Measurements from ENCODE around the gene BTAF1. TPM values are rescaled to one million over a fixed set of nuclear protein-coding genes. Genes with fewer than 3 reads are reported as not detected.
A peak's percentile ranks its signal among the peaks of the same experiment; 100 is the strongest.

BTAF1 gene
- total and polyA plus RNA-seq, 3 experiments from 2014 or later, result 8.0 to 51.0 (median 48.5) TPM

DNA sequence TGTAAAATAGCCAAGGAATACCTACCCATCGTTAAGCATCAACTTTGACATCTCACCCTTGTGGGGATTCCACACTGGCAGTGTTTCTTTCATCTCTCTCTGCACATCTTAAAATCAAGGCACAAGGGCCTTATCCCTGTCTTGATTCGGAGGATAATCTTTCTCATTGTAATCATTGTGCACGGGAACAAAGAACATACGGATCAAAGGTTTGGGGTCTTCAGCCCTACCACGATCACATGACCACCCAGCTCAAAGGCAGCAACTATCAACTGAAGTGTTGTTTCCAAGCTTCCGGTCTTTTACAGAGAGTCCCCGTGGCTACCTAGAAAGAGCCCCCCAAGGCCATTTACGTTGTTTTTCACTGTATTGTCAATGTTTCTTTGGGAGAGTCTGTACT is 26.1 kb upstream of the BTAF1 start:
- DNase-seq, result no peak

DNA sequence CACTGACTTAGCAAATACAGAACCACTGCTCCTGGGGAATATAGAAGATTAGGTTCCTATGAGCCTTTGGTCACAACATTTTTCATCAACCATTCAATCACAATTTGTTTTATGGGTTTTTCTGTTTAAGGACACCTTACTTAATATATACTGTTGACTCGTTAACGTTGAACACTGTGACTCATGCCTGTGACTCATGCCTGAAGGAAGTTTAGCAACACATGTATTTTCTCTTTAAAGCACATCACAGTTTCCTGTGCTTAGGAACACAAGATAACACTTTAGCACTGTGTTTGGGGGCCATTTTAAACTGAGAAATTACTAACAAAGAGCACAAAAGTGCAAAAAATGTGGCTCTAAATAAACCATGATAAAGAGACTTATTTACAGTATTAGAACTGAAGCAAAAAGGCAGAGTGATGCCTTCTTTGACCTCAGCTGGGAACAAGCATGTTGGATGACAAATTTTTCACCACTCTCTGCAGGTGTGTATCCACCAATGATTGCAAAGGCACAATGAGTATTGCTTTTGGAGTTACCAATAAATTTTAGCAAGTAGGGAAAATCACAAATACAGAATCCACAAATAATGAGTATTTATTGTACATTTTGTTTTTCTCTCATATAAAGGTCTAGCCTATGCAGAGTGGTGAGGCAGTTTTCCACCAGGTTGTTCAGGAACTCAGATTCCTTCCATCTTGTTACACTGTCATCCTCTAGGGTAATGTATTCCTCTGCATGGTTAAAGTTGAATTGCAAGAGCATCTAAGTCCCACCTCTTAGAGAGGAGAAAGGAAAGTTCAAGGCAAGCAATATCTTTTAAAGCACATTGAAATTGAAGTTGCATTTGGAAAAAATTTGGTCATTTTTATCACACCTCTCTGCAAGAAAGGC is 21.5 kb upstream of the BTAF1 start:
- Mint-ChIP-seq H3K27me3 (peaks cover 1 to 10% of the 10 kb centered on the region in 2 donors), H3K27ac (peak overlapping the region in 7 of 8 donors; percentile 24 to 89 (median 67)), H3K4me1 (peaks cover 20 to 30% (median 29%) of the 10 kb centered on the region in 3 donors), H3K36me3 (peaks cover 3 to 7% (median 4%) of the 10 kb centered on the region in 3 donors), H3K9me3 (no peaks in the 10 kb centered on the region), H3K4me3 (peak overlapping the region in 5 of 7 donors; percentile 4 to 42 (median 21))
- H3K36me3 ChIP-seq (ENCODE audit: insufficient read depth, low read length), result no peaks in the 10 kb centered on the region
- peaks cover 15% of the 10 kb centered on the region for H3K4me1 ChIP-seq (ENCODE audit: insufficient read depth, low read length)
- H3K9me3 ChIP-seq (ENCODE audit: low read length), result no peaks in the 10 kb centered on the region
- DNase-seq, result peak in 3 of 5 donors; percentile 8 to 67 (median 48)
- H3K27ac ChIP-seq (ENCODE audit: low read depth, low read length), result peak overlapping the region; percentile 20
- no peak overlapping the region for H3K4me3 ChIP-seq (ENCODE audit: low read length)
- POLR2A ChIA-PET, result no interaction called here
- H3K27me3 ChIP-seq (ENCODE audit: insufficient read depth, low read length, poor library complexity, severe bottlenecking), result no peaks in the 10 kb centered on the region
- CTCF ChIA-PET, result no interaction called here

More for the DNA sequence above, 26.1 kb upstream of the BTAF1 start:
- Histone ChIP-seq H3K4me3 (ENCODE audit: low read length) (no peak overlapping the region), H3K27ac (ENCODE audit: low read depth, low read length) (no peak overlapping the region), H3K36me3 (ENCODE audit: insufficient read depth, low read length) (no peaks in the 10 kb centered on the region), H3K27me3 (ENCODE audit: insufficient read depth, low read length, poor library complexity, severe bottlenecking) (no peaks in the 10 kb centered on the region), H3K9me3 (ENCODE audit: low read length) (no peaks in the 10 kb centered on the region), H3K4me1 (ENCODE audit: insufficient read depth, low read length) (peaks cover 11% of the 10 kb centered on the region)
- Mint-ChIP-seq H3K27me3 (peaks cover 3 to 27% of the 10 kb centered on the region in 2 donors), H3K9me3 (no peaks in the 10 kb centered on the region), H3K36me3 (peaks cover 0 to 4% (median 0%) of the 10 kb centered on the region in 3 donors), H3K4me3 (no peak overlapping the region), H3K27ac (no peak overlapping the region), H3K4me1 (peaks cover 14% of the 10 kb centered on the region in 3 donors)
- ChIA-PET POLR2A (no interaction called here), CTCF (no interaction called here)

DNA sequence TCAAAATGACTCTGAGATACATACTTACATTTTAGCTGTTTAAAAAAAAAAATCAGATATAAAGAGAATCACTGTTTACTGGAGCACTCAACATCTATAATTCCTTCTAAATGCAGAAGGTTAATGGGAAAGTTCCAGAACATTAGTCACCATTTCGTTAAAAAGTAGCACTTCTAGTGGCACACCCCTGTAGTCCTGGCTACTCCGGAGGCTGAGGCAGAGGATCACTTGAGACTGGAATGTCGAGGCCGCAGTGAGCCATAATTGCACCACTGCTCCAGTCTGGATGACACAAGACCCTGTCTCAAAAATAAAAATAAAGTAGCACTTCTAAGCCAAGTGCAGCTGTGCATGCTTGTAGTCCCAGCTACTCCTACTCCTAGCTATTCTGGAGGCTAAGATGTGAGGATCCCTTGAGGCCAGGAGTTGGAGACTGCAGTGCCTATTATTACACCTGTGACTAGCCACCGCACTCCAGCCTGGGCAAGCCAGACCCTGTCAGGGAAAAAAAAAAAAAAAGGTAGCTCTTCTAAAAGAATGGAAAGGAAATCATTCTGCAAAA is 16.5 kb upstream of the BTAF1 start:
- Histone ChIP-seq H3K9me3 (ENCODE audit: low read length) (no peaks in the 10 kb centered on the region), H3K27me3 (ENCODE audit: insufficient read depth, low read length, poor library complexity, severe bottlenecking) (no peaks in the 10 kb centered on the region), H3K4me1 (ENCODE audit: insufficient read depth, low read length) (peaks cover 24% of the 10 kb centered on the region), H3K36me3 (ENCODE audit: insufficient read depth, low read length) (no peaks in the 10 kb centered on the region), H3K4me3 (ENCODE audit: low read length) (no peak overlapping the region), H3K27ac (ENCODE audit: low read depth, low read length) (no peak overlapping the region)
- ChIA-PET CTCF (interaction anchor here (1.6 to 2.8 kb wide), 3 partner anchors 15 to 147 kb away, joined by 6 to 34 read pairs (median 29); partner anchors contain the start of genes BTAF1 and TNKS2), POLR2A (interaction anchor here (0.5 to 2.4 kb wide), 3 partner anchors 13 to 21 kb away, joined by 4 to 27 read pairs (median 11); partner anchors contain the start of gene BTAF1)
- peaks cover 22 to 39% (median 38%) of the 10 kb centered on the region in 3 donors for H3K4me1 Mint-ChIP-seq
- H3K27me3 Mint-ChIP-seq, result no peaks in the 10 kb centered on the region
- H3K9me3 Mint-ChIP-seq, result no peaks in the 10 kb centered on the region
- no peak for DNase-seq
- H3K36me3 Mint-ChIP-seq, result peaks cover 0 to 16% (median 3%) of the 10 kb centered on the region in 3 donors
- peak overlapping the region; percentile 85 to 93 (median 90) for H3K4me3 Mint-ChIP-seq
- H3K27ac Mint-ChIP-seq, result peak overlapping the region in 7 of 8 donors; percentile 57 to 88 (median 85)

DNA sequence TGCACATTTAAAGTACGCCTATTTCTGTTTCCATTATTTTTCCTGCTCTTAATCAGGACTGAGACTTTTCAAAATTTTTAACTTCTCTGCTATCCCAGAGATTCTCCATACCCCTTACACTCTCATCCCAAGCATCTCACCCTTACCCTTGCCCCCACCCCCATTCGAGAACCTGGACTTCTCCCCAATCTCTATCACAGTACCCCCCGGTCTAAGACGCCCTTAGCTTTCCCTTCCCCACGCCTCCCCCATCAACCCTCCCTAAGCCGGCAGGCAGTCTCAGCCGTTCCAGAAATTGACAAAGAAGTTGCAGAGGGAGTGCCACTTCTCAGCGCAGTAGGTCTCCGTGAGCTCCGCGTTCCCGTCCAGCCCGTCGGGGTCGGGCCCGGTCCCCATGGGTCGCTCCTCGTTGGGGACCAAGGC is 15.6 kb upstream of the BTAF1 start:
- no peak for DNase-seq
- Mint-ChIP-seq H3K9me3 (no peaks in the 10 kb centered on the region), H3K4me1 (peaks cover 16 to 33% (median 32%) of the 10 kb centered on the region in 3 donors), H3K27ac (peak overlapping the region; percentile 76 to 88 (median 85)), H3K4me3 (peak overlapping the region; percentile 85 to 93 (median 90)), H3K36me3 (peaks cover 0 to 16% (median 3%) of the 10 kb centered on the region in 3 donors), H3K27me3 (peaks cover 0 to 3% of the 10 kb centered on the region in 2 donors)
- Histone ChIP-seq H3K27me3 (ENCODE audit: insufficient read depth, low read length, poor library complexity, severe bottlenecking) (no peaks in the 10 kb centered on the region), H3K9me3 (ENCODE audit: low read length) (no peaks in the 10 kb centered on the region), H3K36me3 (ENCODE audit: insufficient read depth, low read length) (no peaks in the 10 kb centered on the region), H3K4me1 (ENCODE audit: insufficient read depth, low read length) (peaks cover 19% of the 10 kb centered on the region), H3K4me3 (ENCODE audit: low read length) (peak overlapping the region; percentile 93), H3K27ac (ENCODE audit: low read depth, low read length) (peak overlapping the region; percentile 70)
- CTCF ChIA-PET, result interaction anchor here (1.0 to 2.8 kb wide), 10 partner anchors 9 to 610 kb away, joined by 3 to 34 read pairs (median 6); partner anchors contain the start of genes BTAF1 and TNKS2
- POLR2A ChIA-PET, result interaction anchor here (0.6 to 2.4 kb wide), 7 partner anchors 10 to 744 kb away, joined by 3 to 27 read pairs (median 6); partner anchors contain the start of genes BTAF1 and TNKS2

DNA sequence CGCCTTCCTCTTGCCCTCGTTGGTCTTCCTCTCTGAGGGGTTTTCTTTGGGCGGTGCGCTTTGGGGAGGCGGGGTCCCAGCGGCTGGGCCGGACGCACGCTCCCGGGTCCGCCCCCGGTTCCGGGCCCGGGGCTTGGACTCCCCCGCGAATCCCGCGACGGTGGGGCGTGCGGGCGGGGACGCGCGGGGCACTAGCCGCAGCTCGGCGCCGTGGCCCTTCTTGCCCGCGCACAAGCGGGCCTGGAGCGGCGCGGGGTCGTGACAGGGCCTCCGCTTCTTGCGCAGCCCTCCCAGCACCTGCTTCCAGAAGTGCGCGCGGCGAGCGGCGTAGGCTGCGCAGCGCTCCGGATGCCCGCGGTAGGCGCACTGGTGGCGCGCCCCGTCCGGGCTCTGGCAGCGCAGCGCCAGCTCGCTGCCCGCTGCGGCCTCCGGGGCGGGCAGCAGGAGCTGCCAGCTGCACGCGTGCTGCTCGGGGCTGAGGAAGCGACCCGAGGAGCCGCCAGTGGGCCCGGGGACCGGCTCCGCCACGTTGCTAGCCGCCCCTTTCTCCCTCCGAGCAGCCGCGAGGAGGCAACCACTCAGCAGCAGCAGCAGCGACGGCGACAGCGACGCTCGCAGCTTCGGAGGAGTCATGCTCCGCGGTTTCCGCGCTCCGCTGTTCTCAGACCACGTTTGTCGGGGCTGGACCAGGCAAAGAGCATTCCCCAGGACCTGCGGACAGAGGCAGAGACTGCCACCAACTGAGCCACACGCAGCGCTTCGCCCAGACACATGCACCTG is 15.0 kb upstream of the BTAF1 start:
- peak overlapping the region; percentile 70 for H3K27ac ChIP-seq (ENCODE audit: low read depth, low read length)
- Mint-ChIP-seq H3K4me1 (peaks cover 16 to 34% (median 32%) of the 10 kb centered on the region in 3 donors), H3K27me3 (peaks cover 0 to 7% of the 10 kb centered on the region in 2 donors), H3K27ac (peak overlapping the region; percentile 81 to 95 (median 89)), H3K9me3 (no peaks in the 10 kb centered on the region), H3K36me3 (peaks cover 0 to 16% (median 3%) of the 10 kb centered on the region in 3 donors), H3K4me3 (peak overlapping the region; percentile 88 to 97 (median 93))
- no peaks in the 10 kb centered on the region for H3K27me3 ChIP-seq (ENCODE audit: insufficient read depth, low read length, poor library complexity, severe bottlenecking)
- POLR2A ChIA-PET, result interaction anchor here (0.8 to 2.4 kb wide), 7 partner anchors 10 to 745 kb away, joined by 3 to 27 read pairs (median 6); partner anchors contain the start of genes BTAF1 and TNKS2
- peak; percentile 45 to 77 (median 71) for DNase-seq
- H3K9me3 ChIP-seq (ENCODE audit: low read length), result no peaks in the 10 kb centered on the region
- H3K4me1 ChIP-seq (ENCODE audit: insufficient read depth, low read length), result peaks cover 19% of the 10 kb centered on the region
- CTCF ChIA-PET, result interaction anchor here (0.7 to 2.8 kb wide), 15 partner anchors 10 to 611 kb away, joined by 3 to 34 read pairs (median 4); partner anchors contain the start of genes BTAF1 and TNKS2
- peak overlapping the region; percentile 93 for H3K4me3 ChIP-seq (ENCODE audit: low read length)
- H3K36me3 ChIP-seq (ENCODE audit: insufficient read depth, low read length), result no peaks in the 10 kb centered on the region

DNA sequence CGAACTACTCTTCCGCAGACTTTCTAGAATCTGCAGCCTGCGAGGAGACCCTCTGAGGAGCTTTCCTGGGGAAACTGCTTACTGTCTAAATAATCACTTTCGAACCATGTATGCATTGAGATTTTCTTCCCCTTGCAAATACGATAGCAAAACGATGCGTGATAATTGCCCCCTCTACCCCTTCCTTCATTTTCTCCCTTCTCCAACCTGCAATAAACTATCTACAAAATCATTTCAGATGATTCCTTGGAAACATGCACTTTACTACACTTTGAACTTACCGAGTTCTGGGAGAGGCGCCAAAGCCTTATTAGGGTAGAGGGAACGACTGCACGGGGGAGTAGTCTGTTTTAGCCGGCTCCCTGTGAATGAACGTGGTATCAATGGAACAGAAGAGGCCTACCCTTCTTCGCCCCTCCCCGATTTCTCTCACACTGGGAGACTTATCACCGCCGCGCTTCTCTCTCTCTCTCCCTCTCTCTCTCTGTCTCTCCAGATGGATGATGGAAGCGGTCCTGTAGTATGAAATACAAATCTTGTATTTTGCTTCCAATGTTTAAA is 14.4 kb upstream of the BTAF1 start, which contains the start of gene FGFBP3:
Gene FGFBP3 (minus strand): TSS at position 370 of the 561 bp plus-strand sequence. CDS start 517 bp downstream, outside the sequence.
- ChIA-PET POLR2A (interaction anchor here (0.8 to 2.4 kb wide), 3 partner anchors 14 to 110 kb away, joined by 3 to 27 read pairs (median 16); partner anchors contain the start of genes BTAF1 and TNKS2), CTCF (interaction anchor here (0.7 to 2.8 kb wide), 11 partner anchors 10 to 495 kb away, joined by 3 to 34 read pairs (median 4); partner anchors contain the start of gene BTAF1)
- H3K4me3 ChIP-seq (ENCODE audit: low read length), result peak within 1 kb of the TSS; percentile 93
- H3K27ac Mint-ChIP-seq, result peak within 1 kb of the TSS; percentile 55 to 95 (median 88)
- peaks cover 19% of the 10 kb centered on the region for H3K4me1 ChIP-seq (ENCODE audit: insufficient read depth, low read length)
- H3K36me3 Mint-ChIP-seq, result peaks cover 0 to 16% (median 3%) of the 10 kb centered on the region in 3 donors
- H3K4me1 Mint-ChIP-seq, result peaks cover 16 to 34% (median 32%) of the 10 kb centered on the region in 3 donors
- peaks cover 0 to 12% of the 10 kb centered on the region in 2 donors for H3K27me3 Mint-ChIP-seq
- peak in 4 of 5 donors; percentile 6 to 49 (median 17) for DNase-seq
- no peaks in the 10 kb centered on the region for H3K36me3 ChIP-seq (ENCODE audit: insufficient read depth, low read length)
- H3K4me3 Mint-ChIP-seq, result peak within 1 kb of the TSS; percentile 85 to 97 (median 92)
- H3K27ac ChIP-seq (ENCODE audit: low read depth, low read length), result peak within 1 kb of the TSS; percentile 70
- no peaks in the 10 kb centered on the region for H3K27me3 ChIP-seq (ENCODE audit: insufficient read depth, low read length, poor library complexity, severe bottlenecking)
- H3K9me3 ChIP-seq (ENCODE audit: low read length), result no peaks in the 10 kb centered on the region
- H3K9me3 Mint-ChIP-seq, result no peaks in the 10 kb centered on the region

Data from CD8-positive, alpha-beta memory T cell (primary cell).